GM20000 (cell line): ENCODE results near the gene OR5H1.
"Not testable (repeated sequence)": the region's sequence is repeated elsewhere in the genome, so short reads cannot be mapped to it uniquely, and the experiment has no call there.

ENCODE experiments used
- DNase-seq: peaks from one replicate; pipeline ENCODE4 v3.0.0; 2012; ENCODE audit warnings: low spot score
- TF ChIP-seq, protein P1 (sequence below): IDR thresholded peaks from 2 replicates; pipeline ENCODE4 v1.5.1; 2012; ENCODE audit warnings: mild to moderate bottlenecking, control low read depth; ENCODE audit errors: extremely low read depth, missing control alignments

Gene OR5H1

DNA sequence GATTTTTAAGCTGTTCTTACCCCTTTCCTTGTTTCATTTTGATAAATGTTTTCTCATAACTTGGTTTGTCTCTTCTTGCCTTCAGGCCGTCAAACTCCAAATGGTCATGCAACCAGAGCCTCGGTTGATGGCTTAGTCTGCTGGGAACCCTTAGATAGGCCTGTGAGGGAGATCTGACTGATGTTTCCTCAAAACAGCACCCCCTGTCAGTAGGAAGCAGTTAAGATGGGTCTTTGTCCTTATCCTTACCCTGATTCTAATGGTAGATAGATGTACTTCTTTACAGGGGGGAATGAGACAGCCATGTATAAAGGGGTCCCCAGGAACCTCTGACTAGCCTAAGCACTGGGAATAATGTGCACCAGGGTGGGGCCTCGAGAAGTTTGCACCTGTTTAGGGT is 16.3 kb upstream of the OR5H1 start:
- DNase-seq, result no peak
- TF ChIP-seq, protein P1, sequence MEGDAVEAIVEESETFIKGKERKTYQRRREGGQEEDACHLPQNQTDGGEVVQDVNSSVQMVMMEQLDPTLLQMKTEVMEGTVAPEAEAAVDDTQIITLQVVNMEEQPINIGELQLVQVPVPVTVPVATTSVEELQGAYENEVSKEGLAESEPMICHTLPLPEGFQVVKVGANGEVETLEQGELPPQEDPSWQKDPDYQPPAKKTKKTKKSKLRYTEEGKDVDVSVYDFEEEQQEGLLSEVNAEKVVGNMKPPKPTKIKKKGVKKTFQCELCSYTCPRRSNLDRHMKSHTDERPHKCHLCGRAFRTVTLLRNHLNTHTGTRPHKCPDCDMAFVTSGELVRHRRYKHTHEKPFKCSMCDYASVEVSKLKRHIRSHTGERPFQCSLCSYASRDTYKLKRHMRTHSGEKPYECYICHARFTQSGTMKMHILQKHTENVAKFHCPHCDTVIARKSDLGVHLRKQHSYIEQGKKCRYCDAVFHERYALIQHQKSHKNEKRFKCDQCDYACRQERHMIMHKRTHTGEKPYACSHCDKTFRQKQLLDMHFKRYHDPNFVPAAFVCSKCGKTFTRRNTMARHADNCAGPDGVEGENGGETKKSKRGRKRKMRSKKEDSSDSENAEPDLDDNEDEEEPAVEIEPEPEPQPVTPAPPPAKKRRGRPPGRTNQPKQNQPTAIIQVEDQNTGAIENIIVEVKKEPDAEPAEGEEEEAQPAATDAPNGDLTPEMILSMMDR, result no peak

DNA sequence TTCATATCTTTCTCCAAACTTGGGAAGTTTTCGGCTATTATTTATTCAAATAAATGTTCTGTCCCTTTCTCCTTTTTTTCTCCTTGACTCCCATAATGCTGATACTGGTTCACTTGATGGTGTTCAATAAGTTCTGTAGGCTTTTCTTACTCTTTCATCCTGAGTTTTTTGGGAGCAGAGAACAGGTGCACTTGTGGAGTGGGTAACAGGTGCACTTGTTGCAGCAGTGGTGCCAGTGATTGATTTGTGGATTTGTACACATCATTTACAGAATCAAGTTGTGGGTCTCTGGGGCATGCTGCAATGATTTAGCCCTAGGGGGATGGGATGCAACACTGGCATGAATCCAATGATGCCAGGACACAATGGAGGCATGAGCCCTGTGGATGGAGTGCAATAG is 14.8 kb upstream of the OR5H1 start:
- DNase-seq, result no peak
- TF ChIP-seq, protein P1, result no peak

DNA sequence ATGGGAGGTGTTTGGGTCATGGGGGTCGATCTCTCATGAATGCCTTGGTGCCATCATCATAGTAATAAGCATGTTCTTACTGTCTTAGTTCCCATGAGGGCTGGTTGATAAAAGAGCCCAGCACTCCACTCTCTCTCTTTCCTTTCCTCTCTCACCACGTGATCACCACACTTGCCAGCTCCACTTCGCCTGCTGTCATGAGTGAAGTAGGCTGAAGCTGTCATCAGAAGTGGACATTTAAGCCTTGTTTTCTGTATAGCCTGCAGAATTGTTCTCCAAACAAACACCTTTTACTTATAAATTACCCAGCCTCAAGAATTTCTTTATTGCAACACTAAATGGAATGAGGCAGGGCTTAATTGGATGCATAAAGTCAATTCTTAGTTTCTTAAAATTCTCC is 6.1 kb downstream of the OR5H1 start:
- TF ChIP-seq, protein P1, result no peak
- no peak for DNase-seq

DNA sequence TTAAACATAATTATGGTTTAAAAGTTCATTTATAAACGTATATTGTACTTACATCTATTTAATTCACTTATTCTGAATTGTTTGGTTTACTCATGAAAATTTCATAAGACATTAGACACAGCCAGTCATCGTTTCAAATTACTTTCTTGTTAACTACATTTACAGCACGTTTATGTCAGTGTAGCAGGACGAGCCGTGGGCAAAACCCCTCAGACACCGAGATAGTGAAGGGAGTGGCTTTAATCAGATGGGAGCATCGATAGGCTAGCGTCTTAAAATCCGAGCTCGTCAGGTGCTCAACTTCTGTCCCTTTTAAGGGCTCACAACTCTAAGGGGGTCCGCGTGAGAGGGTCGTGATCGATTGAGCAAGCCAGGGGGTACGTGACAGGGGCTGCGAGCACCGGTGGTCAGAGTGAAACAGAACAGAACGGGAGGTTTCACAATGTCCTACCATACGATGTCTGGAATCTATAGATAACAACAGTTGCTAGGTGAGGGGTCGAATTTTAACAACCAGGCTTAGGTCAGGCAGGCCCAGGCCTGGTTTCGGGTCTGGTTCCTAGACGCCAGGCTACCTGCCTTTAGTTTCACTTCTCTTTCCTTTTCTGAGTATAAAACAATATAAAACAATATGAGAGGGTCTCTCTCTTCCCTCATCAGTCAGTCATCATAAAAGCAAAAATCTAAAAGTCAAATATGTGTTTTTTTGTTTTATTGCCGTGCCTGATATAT is 7.5 kb downstream of the OR5H1 start:
- DNase-seq, result not testable (repeated sequence)

DNA sequence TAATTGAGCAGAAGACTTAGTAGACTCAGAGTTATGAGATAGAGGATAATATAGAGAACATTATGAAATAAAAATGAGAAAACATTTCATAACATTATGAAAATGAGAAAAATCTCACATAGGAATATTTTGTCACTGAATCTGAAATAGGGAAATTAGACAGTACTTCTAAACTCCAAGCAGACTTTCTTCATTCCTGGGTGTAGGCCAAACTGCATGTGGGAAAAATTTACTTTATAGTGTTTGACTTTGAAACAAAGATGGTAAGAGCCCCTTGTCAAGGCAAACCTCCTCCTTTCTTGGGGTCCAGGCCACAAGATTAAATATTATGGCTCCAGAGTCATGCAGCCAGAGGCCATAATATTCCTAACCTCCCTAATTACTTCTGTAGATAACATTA is 10.0 kb downstream of the OR5H1 start:
- TF ChIP-seq, protein P1, result no peak
- DNase-seq, result no peak

DNA sequence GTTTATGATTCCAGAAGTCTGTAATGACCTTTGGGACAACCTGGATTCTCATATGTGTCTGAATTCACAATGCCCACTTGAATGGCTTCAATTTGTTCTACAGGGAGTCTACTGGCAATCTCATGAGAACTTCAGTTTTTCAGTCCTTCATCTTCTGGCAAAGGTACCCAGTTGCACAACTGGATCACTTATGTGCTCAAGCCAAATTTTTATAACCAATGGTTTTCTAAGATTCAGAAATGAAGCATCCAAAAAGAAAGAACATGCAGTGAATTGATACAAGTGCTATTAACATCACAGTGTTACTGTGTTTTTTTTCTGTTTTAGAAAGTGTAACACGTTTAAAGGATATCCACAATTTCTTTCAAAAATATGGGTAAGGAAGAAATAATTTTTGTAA is 16.7 kb downstream of the OR5H1 start, which contains the start of gene OR5H14:
TSS of gene OR5H14 (plus strand) at position 301 of the 400 bp plus-strand sequence. CDS start 1,907 bp downstream, outside the sequence.
- TF ChIP-seq, protein P1, result no peak

DNA sequence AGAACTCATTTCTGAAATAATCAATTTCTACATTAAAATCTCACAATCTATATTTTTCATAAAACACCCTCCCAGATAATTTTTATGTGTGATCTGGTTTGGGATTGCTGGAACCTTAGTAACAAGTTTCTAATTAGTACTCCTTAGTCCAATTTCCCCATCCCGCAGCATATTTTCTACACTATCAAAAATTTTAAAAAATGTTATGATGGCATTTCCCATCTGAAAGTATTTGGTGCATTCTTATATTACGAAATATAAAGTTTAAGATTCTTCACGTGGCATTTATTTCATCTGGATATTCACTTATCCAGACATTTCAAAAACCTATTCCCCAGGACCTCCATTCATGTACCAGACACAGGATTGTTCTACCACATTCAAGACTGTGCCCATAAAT is 18.2 kb downstream of the OR5H1 start:
- TF ChIP-seq, protein P1, result no peak

More for the DNA sequence above, 16.7 kb downstream of the OR5H1 start, which contains the start of gene OR5H14:
- no peak for DNase-seq

DNA sequence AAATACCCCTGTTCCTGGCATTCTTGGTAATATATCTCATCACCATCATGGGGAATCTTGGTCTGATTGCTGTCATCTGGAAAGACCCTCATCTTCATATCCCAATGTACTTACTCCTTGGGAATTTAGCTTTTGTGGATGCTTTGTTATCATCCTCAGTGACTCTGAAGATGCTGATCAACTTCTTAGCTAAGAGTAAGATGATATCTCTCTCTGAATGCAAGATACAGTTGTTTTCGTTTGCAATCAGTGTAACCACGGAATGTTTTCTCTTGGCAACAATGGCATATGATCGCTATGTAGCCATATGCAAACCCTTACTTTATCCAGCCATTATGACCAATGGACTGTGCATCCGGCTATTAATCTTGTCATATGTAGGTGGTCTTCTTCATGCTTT is 18.9 kb downstream of the OR5H1 start:
- not testable (repeated sequence) for DNase-seq

More for the DNA sequence above, 18.2 kb downstream of the OR5H1 start:
- no peak for DNase-seq
